Activated T-helper 1 cell treated with Interleukin-2 at 50 U/mL for 16 hours (primary cell): Measurements from ENCODE around the gene ZNF292.
"Not testable (repeated sequence)": the region's sequence is repeated elsewhere in the genome, so short reads cannot be mapped to it uniquely, and the experiment has no call there.

Source experiments
- DNase-seq: peaks from one replicate; pipeline ENCODE4 v3.0.0-alpha.2; 2020; ENCODE audit warnings: low read depth

The ZNF292 gene

DNA sequence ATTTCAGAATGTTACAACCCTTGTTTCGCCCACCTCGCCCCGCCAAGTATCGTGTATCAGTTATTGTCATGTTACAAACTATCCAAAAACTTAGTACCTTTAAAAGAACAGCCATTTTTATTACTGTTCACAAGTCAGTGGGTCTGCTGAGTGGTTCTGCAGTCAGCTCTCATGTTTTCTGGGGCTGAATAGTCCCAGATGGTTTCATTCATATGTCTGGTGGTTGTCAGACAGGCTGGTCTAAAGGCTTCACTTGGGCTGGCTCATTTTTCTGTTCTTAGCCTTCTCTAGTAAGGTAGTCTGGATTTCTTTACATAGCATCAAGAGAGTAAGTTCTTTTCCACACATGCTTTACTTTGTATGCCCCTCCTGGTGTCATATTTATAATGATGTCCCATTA is 8.6 kb downstream of the ZNF292 start:
- DNase-seq: no peak

DNA sequence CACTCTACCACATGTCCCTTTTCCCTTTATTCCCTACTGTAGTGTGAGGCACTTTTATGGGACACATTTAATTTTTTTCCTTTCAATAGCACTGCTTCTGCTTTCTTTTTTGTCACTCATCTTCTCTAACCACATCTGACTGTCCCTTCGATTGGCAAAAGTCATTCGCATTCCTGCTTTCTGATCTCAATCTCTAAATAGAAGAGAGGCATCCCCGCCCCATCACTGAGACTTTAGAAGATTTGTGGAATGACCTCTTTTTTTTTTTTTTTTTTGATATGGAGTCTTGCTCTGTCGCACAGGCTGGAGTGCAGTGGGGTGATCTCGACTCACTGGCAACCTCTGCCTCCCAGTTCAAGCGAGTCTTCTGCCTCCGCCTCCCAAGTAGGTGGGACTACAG is 9.1 kb downstream of the ZNF292 start:
- DNase-seq: no peak

DNA sequence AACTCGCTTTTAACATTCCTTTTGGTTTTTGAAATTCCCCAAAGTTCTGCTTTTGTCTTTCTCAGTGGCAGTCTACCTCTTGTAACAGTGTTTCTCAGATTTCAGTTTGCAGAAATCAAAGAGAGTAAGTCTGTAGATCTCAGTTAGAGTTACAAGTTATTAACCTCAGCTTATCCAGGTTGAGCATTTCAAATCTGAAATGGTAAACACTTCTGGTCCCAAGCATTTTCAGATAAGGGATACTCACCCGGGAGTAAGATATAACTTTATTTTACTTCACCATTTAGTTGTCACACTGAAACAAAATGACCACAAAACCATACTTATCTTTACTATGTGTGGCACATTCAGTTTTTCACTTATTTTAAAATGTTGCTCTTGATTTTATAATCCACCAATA is 9.8 kb downstream of the ZNF292 start:
- DNase-seq: no peak

DNA sequence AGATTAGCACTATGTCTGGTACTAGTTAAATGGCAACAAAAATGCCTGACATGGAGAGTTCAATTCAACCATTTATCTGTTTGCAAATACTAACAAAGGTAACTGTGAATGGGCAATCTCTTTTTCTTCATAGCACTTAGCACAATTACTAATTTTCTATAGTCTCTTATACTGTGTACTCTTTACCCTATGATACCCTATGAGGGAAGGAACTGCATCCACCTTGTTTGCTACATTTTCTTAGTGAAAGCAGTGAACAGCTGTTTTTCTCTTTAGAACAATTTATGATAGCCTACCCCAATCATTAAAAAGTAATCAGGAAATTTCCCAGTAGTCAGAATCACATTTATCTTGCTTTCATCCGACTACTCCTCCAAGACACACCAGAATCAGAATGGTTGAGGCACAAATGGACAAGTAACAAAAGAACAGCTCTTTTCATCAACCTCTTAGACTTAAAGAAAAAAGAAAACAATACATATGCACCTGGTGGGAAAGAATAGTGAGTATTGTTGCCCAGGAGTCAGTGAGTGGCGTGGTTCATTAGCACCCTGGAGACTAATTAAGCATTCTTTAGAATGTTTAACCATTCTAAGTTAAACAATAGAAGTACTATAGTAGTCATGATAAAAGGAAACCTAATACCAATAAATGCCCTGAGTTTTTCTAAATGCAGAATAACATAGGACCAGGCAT is 16.7 kb downstream of the ZNF292 start:
- DNase-seq: no peak

DNA sequence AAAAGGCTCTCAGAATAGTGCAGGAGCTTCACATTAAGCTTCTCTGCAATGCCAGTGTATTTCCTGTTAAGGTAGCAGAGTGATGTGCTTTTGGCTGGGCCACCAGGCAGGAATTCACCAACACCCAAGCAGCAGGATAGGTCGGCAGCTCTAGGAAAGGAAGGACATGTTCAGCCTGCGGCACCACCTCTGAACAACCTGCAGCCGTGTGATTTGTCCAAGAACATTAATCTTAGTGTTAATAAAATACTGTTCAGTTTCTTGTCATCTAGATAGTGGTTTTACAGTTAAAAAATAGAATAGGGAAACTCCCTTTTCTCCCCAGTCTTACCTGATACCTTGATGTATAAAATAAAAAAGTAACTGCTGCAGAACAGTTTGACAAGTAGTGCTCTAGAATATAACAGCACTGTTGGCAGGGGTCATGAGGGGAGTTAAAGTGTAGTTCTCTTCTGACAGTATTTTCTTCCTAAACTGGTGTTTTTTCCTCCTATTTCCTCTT is 18.8 kb downstream of the ZNF292 start:
- no peak for DNase-seq

DNA sequence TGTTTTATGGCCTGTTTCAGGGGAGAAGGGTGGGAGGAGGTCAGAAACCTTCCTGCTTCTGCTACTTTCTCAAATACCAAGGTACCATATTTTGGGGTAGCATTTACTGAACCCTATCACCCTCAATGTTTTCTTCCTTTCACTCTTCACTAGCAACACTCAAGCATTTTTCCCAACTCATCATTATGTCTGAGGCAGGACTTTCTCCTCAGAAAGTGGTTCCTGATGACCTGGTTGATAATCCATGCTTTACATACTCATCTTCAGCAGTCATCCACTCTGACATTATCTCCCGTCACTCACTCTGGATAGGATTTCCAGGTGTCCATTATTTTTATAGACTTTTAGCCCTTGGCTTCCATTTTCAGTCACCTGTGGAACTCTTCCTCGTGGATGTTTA is 21.1 kb downstream of the ZNF292 start:
- no peak for DNase-seq

DNA sequence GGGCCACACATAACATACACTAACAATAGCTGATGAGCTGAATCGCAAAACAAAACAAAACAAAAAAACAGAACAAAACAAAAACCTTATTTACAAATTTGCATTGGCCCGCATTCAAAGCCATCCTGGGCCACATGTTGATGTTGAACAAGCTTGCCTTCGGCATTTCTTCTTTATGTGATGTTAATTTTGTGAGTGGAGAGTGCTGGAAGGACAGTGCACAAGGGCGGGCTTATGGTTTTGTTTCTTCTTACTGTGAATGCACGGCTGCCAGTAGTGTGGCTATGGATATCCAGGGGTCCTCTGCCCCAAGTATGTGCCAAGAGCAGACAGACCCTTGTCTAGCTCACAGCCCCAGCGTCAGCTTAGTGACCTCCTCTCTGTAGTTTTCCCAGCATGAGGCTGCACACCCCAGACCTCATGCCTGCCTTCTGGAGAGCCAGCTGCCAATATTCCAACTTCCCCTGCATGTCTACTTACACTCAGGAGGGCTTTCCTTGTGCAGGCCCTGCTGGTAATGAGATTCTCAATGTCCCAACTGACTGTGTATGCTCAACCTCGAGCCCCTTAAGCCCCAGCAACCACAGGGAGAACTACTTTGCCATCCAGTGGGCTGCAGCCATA is 24.9 kb downstream of the ZNF292 start:
- no peak for DNase-seq

DNA sequence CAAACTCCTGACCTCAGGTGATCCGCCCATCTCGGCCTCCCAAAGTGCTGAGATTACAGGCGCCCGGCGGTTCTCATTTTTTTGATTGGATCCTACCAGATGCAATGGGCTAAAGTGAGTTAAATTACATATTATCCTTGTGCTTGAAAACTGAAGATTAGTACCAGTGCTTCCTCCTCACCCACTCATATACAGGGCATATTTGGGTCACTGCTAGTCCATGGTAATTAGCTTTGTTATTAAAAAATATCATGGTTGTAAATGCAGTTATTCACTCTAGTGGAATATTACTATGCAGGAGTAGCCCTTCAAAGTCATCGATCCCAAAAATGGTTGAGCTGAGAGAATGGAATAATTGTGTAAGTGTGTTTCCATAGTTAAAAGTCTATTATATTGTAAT is 26.5 kb downstream of the ZNF292 start:
- no peak for DNase-seq

DNA sequence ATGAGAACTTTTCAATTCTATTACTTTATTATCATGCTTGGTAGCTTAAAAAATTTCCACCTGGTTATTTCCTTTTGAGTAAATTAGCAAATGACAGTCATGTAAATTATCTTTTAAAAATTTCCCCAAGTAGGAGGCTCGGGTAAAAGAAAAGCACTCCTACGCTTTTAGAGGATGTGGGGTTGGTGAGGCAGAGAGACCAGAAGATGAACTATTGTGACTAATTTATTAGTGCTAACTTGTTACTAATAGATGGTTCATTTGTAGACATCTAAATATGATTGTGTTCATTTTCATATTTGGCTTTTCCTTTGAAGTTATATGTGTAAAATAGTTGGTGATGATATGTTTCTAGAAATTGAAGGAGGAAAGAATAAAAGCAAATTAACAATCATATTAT is 27.0 kb downstream of the ZNF292 start:
- DNase-seq: no peak

DNA sequence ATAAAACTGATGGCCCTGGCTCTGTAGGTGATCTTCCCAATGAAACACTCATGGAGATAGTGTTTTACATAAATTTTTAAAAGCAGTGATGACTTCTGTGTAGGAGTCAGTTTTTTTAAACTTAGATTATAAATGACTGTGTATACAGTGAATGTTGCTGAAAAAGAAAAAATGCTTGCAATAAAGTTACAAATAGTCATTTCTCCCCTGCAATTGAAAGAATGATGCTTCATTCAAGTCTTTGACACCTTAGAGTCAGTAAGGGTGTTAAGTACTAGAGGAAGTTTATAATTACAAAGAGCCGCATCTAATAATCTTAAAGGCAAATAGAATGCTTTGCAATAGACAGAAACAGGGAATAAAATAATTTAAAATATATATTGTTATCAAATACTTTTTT is 27.6 kb downstream of the ZNF292 start:
- DNase-seq: no peak

DNA sequence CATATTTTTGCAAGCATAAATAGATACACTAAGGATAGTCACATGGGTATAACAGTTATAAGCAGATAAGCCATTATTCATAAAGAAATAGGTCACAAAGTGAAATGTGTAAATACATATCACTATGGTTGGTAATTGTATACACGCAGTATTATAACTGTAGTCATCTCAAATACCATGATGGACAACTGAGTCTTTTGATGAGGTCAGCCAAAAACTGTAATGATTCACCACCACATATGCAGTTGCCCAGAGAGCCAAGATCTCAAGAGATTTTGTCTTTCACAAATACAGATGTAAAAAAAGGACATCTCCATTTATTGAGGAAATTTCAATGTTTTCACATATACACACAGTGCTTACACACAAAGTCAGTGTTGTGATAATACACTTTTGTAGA is 28.3 kb downstream of the ZNF292 start:
- DNase-seq: no peak

DNA sequence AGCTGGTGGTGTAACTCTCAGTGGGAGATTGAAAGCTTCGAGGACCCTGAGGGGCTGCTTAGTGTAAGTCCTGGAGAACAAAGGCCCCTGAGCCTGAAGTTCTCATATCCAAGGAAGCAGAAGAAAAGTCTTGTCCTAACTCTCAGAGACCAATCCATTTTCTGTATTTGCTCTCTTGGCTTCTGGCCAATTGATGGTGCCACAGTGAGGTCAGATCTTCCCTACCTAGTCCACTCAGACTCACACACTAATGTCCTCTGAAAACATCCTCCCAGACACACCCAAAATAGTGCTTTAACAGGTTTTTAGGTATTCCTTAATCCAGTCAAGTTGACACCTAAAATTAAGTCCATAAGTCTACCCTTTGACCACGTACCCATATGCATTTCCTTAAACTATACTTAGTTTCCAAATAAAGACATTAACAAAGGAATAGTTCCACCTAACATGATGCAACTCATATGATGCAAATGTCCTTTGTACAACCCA is 29.4 kb downstream of the ZNF292 start:
- DNase-seq: no peak

DNA sequence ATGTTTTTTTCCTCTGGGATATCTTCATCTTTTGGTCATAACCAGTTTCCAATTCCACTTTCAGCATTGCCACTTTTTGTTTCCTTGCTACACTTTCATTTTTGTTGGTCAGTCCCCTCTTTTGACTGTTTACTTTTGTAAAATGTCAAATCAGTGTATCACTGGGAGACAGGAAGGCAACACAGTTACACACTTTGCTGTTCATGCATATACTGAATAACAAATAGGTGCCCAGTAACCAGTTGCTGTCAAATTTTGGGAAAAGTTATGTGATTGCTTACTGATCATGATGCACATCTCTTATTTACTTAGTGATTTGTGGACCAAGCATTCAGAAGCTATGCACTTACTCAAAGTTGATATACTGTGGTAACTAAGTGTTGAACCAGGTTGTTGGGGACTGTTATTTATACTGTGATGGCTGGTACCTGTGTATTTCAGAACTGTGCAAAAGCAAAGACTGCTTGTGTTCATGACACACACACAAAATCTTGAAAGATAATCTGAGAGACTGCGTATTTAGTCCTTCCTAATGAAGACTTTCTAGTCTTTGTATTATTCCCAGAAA is 41.0 kb downstream of the ZNF292 start:
- no peak for DNase-seq

DNA sequence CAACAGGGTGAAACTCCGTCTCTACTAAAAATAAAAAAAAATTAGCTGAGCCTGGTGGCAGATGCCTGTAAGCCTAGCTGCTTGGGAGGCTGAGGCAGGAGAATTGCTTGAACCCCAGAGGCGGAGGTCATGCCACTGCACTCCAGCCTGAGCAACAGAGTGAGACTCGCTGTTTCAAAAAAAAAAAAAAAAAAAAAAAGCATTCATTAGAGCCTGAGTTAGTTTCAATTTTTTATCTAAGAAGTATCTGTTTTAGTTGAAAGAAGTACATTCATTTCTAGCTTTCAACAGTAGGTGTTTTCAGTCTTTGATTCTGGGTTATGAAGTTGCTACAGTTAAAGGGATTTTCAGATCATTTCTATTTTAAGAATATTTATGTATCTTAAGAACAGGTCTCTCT is 42.2 kb downstream of the ZNF292 start:
- no peak for DNase-seq

DNA sequence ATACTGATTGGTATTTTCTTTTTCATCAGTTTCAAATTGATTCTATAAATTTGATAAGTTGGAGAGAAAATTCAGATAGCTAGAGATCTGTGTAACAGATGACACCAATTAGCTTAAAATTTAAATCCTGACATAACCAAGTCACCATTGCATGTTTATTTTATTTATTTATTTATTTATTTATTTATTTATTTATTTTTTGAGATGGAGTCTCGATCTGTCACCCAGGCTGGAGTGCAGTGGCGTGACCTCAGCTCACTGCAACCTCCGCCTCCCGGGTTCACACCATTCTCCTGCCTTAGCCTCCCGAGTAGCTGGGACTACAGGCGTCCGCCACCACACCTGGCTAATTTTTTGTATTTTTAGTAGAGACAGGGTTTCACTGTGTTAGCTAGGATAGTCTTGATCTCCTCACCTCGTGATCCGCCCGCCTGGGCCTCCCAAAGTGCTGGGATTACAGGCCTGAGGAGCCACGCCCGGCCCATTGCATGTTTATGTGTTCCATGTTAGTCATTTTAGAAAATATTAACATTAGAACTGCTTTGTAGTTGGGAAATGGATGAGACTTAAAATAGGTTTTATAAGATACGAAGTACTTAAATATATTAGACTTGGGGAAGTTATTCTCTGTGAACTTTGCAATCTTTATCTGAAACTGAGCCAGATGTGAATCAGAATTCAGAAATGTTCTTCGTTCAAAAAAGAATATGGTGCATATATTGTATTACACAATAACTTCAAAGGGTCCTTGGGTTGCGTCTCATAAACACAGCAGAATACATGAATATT is 42.9 kb downstream of the ZNF292 start:
- DNase-seq: not testable (repeated sequence)

DNA sequence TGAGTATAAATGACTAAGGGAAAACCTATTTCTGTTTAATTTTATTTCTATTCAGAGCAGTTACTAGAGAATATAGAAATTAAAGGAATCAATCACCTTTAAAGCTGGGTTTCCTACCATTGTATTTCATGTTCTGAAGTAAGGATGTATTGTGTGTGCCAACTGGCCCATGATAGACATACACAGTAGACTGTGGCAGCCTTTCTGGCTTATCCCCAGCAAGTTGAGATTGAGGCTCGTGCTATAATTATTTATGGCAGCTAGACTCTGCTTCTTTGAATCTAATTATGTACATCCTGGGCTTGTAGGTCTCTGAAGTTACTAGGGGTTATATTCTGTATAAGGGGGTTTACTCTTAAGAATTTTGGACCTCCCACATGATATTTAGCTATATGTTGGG is 44.4 kb downstream of the ZNF292 start:
- no peak for DNase-seq

DNA sequence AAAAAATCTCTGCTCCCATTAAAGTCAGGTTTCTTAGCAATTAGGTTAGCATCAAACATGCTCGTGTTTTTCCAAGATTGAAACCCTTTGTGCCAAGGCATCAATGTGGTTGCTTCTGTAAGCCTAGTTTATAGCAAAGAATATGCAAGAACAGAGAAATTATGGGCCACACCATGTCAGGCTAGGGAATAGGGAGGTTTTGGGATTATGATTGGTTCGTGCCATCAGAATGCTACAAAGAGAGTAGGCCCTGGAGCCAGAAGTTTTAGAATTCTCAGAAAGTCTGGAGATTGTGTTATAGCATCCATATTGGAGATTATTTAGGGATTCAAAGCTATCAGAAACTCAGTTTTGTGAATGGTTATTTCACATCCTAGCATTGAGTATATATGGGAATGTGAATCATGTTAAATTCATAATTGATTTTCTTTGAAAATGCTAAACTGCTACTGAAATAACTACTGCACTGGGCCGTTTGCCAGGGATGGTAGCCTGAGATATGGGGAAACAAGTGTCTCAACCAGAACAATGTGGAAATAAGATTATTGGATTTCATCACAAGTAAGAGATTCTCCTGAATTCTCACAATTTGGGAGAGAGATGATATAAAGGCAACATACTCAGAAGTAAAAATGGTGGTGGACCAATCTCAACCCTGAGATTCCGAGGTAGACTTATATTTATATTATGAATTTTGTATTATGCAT is 45.3 kb downstream of the ZNF292 start:
- no peak for DNase-seq

DNA sequence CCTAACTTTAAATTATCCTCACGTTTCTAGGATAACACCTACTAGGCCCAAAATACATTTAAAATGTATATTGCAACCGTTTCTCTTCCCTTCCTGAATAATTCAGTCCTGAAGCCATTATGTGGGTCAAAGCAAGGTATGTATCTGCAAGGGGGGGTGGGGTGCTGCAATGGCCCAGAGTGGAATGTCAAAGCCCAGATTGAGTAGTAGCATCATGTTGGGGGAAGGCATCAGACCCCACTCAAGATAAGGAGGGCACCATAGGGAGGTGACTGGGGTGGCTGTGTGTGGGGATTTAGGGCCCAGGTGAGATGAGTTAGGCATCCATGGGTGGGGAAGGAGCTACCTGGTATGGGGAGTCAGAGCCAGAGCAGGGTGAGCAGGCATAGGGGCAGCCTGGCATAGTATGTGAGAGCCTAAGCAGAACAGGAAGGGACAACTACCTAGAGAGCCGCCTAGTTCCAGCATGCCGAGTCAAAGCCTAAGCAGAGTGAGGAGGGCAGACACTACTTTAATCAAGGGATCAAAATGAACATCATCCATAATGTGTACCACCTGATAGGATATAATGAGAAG is 48.2 kb downstream of the ZNF292 start:
- no peak for DNase-seq

DNA sequence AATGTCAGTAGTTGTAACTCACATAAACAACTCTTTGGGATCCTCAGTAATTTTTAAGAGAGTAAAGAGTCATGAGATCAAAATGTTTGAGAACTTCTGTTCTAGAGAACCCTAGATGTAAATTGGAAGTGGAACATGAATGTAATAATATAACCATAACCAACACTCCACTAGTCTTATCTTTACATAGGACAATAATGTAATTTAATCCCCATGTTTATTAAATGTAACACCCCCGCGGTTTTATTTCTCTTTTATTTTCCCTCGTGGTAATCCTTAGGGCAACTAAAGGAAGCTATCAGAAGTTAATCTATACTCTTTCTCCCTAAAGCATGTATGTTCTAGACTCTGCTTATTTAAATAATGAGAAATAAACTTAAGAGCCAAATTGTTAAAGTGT is 54.4 kb downstream of the ZNF292 start:
- no peak for DNase-seq

DNA sequence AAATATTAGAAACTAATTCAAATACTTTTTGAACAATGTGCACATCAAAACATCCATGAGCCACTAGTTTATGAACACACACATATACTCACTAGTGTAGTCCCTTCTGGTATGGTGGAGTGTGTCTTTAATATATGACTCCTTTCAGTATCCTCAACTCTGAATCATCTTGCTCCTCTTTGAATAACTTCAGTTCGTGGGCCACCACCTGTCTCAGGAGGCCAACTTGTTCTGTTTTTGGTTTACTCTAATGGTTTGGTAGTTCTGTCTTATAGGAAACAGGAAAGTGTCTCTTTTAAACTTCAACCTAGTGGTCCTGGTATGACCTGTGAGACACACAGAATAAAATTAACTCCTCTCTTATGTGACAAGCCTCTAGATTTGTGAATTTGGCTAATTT is 55.6 kb downstream of the ZNF292 start:
- DNase-seq: no peak

DNA sequence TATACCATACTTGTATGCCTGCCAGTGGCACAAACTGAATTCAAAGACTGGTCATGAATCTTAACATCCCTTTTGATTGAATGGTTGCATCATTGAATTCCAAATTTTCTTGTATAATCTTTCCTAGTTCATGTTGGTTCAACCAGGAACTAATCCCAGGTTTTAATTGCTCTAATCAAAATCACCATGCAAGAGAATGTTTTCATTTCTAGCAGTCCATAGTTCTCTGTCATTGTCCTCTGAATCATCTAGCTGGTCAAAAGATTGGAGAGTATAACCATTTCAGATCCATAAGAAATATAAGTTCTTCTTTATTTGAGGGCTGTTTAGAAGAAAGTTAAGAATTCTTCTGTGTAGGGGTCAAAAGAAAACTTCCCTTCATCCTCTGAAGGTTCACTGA is 57.2 kb downstream of the ZNF292 start:
- no peak for DNase-seq

DNA sequence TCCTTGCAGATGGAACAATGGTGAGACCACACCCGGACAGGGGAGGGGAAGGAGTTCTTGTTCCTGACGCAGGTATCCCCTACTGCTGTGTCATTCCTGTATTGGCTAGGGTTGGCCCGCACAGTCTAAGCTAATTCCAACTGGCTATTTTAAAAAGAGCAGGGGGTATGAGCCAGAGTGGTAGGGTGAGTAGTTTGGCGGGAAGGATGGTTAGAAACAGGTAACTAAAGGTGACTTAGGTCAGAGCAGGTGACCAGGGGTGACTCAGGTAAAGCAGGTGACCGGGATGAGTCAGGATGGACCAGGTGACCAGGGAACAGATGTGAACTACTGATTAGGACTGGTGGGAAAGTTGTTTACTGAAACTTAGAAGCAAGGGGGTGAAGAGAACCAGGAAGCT is 58.0 kb downstream of the ZNF292 start:
- DNase-seq: no peak
